GM23338 (cell line): ENCODE measurements around the gene PAN2. TPM values are rescaled to one million over a fixed set of nuclear protein-coding genes. Genes with fewer than 3 reads are reported as not detected.

ENCODE experiments used
- ATAC-seq: fragments of 200-7000 bp; cut with Tn5 transposase; 3 replicates; pipeline ENCODE4 v1.9.1; 2020
- DNase-seq: peaks from one replicate; pipeline ENCODE4 v3.0.0-alpha.2; 2015; ENCODE audit warnings: low spot score
- H2AFZ ChIP-seq: fragments of 200-600 bp; sonication (generic); 2 replicates; pipeline ENCODE4 v1.8.0; 2016; ENCODE audit warnings: antibody characterized with exemption, mild to moderate bottlenecking, moderate library complexity
- H3F3A ChIP-seq: fragments of 200-600 bp; sonication (generic); replicated peaks from 2 replicates; pipeline ENCODE4 v1.8.0; 2017; ENCODE audit warnings: antibody characterized with exemption, mixed run types, low read depth
- H3K27ac ChIP-seq: fragments of 200-600 bp; sonication (generic); 2 replicates; pipeline ENCODE4 v1.6.1; 2016; ENCODE audit warnings: low read depth
- H3K27me3 ChIP-seq: fragments of 200-600 bp; sonication (generic); 2 replicates; pipeline ENCODE4 v1.8.0; 2016; ENCODE audit warnings: mild to moderate bottlenecking, mixed run types, moderate library complexity; ENCODE audit not compliant: insufficient read depth
- H3K36me3 ChIP-seq: fragments of 200-600 bp; sonication (generic); 2 replicates; pipeline ENCODE4 v1.8.0; 2016; ENCODE audit warnings: mild to moderate bottlenecking; ENCODE audit not compliant: insufficient read depth
- H3K4me1 ChIP-seq: fragments of 200-600 bp; sonication (generic); 2 replicates; pipeline ENCODE4 v1.8.0; 2016; ENCODE audit warnings: mild to moderate bottlenecking, moderate library complexity; ENCODE audit not compliant: insufficient read depth
- H3K4me2 ChIP-seq: fragments of 200-600 bp; sonication (generic); 2 replicates; pipeline ENCODE4 v1.7.1; 2017; ENCODE audit warnings: mixed run types
- H3K4me3 ChIP-seq: fragments of 200-600 bp; sonication (generic); 2 replicates; pipeline ENCODE4 v1.6.1; 2016; ENCODE audit warnings: mixed run types
- H3K79me2 ChIP-seq: fragments of 200-600 bp; sonication (generic); replicated peaks from 2 replicates; pipeline ENCODE4 v1.8.0; 2017; ENCODE audit warnings: mild to moderate bottlenecking; ENCODE audit not compliant: insufficient read depth
- H3K9me2 ChIP-seq: fragments of 200-600 bp; sonication (generic); 2 replicates; pipeline ENCODE4 v1.8.0; 2017; ENCODE audit not compliant: insufficient read depth
- H4K20me1 ChIP-seq: fragments of 200-600 bp; sonication (generic); replicated peaks from 2 replicates; pipeline ENCODE4 v1.8.0; 2017; ENCODE audit warnings: mild to moderate bottlenecking; ENCODE audit not compliant: insufficient read depth
- H3K27ac Mint-ChIP-seq: 2 replicates; pipeline ENCODE4 v1.8.0; 2020; ENCODE audit warnings: inconsistent platforms, mild to moderate bottlenecking, moderate library complexity, mixed read lengths
- H3K27me3 Mint-ChIP-seq: 3 replicates; pipeline ENCODE4 v1.8.0; 2022; ENCODE audit warnings: low read depth, mild to moderate bottlenecking, moderate library complexity, mixed read lengths, inconsistent platforms; ENCODE audit not compliant: insufficient read depth, poor library complexity
- H3K36me3 Mint-ChIP-seq: 3 replicates; pipeline ENCODE4 v1.8.0; 2021; ENCODE audit warnings: low read depth, mild to moderate bottlenecking, inconsistent platforms, moderate library complexity, mixed read lengths
- H3K4me1 Mint-ChIP-seq: 3 replicates; pipeline ENCODE4 v1.8.0; 2020; ENCODE audit warnings: mild to moderate bottlenecking, inconsistent platforms, mixed read lengths
- H3K4me3 Mint-ChIP-seq: 3 replicates; pipeline ENCODE4 v1.8.0; 2021; ENCODE audit warnings: moderate library complexity, mild to moderate bottlenecking, inconsistent platforms, mixed read lengths
- H3K9me3 Mint-ChIP-seq: 3 replicates; pipeline ENCODE4 v1.8.0; 2020; ENCODE audit warnings: moderate library complexity, mild to moderate bottlenecking, inconsistent platforms, mixed read lengths
- CREB1 ChIP-seq: fragments of 250-450 bp; sonication (Bioruptor Pico); IDR thresholded peaks from 2 replicates; pipeline ENCODE4 v1.5.0; 2020; ENCODE audit warnings: low read depth, mild to moderate bottlenecking, moderate library complexity
- CTCF ChIP-seq, 2 experiments: fragments of 200-600 bp in 1 of 2; sonication (generic) in 1 of 2; conservative IDR thresholded peaks; 2 replicates each; pipeline versions ENCODE4 v1.5.1 to v1.6.1; 2016 to 2017; ENCODE audit warnings: antibody characterized with exemption in 2 of 2, low read depth in 2 of 2, mild to moderate bottlenecking in 2 of 2, moderate library complexity in 1 of 2
- ETS1 ChIP-seq: IDR thresholded peaks from 2 replicates; pipeline ENCODE4 v1.6.1; 2016; ENCODE audit warnings: antibody characterized with exemption
- EZH2 ChIP-seq: fragments of 200-600 bp; sonication (generic); IDR thresholded peaks from one replicate; pipeline ENCODE4 v1.8.0; 2017; ENCODE audit warnings: antibody characterized with exemption, mild to moderate bottlenecking, low read depth; ENCODE audit not compliant: unreplicated experiment
- EZH2phosphoT487 ChIP-seq: fragments of 200-600 bp; sonication (generic); IDR thresholded peaks from one replicate; pipeline ENCODE4 v1.8.1; 2018; ENCODE audit warnings: antibody characterized with exemption; ENCODE audit not compliant: unreplicated experiment
- JUNB ChIP-seq: IDR thresholded peaks from one replicate; pipeline ENCODE4 v1.6.1; 2016; ENCODE audit warnings: antibody characterized with exemption; ENCODE audit not compliant: unreplicated experiment
- NANOG ChIP-seq: IDR thresholded peaks from 2 replicates; pipeline ENCODE4 v1.6.1; 2016; ENCODE audit warnings: antibody characterized with exemption, borderline replicate concordance
- POLR2AphosphoS5 ChIP-seq: IDR thresholded peaks from 2 replicates; pipeline ENCODE4 v1.6.1; 2016; ENCODE audit warnings: antibody characterized with exemption, low read depth
- STAT1 ChIP-seq: IDR thresholded peaks from one replicate; pipeline ENCODE4 v1.6.1; 2016; ENCODE audit warnings: antibody characterized with exemption; ENCODE audit not compliant: unreplicated experiment
- ZNF114 ChIP-seq: fragments of 250-450 bp; sonication (Bioruptor Pico); IDR thresholded peaks from 2 replicates; pipeline ENCODE4 v1.5.0; 2020; ENCODE audit warnings: mild to moderate bottlenecking, moderate library complexity
- ZNF331 ChIP-seq: fragments of 250-450 bp; sonication (Bioruptor Pico); IDR thresholded peaks from 2 replicates; pipeline ENCODE4 v1.5.0; 2020; ENCODE audit warnings: low read depth, mild to moderate bottlenecking, moderate library complexity
- polyA plus RNA-seq: library from polyadenylated mRNA; unstranded; fragments of >200 nt; fragmentation: Nextera tagmentation; extraction: Ambion mirVana; gene quantifications from 2 replicates; pipeline ENCODE4 v1.2.1, GENCODE V29; 2016
- total RNA-seq: library from RNA; depleted of rRNA; stranded (reverse); fragments of >200 nt; shearing (Covaris generic); gene quantifications from 2 replicates; pipeline ENCODE4 v1.2.3, GENCODE V29; 2014
- TF ChIP-seq, protein P1 (sequence below): fragments of 250-450 bp; sonication (Bioruptor Pico); IDR thresholded peaks from 2 replicates; pipeline ENCODE4 v1.5.0; 2020; ENCODE audit warnings: mild to moderate bottlenecking, moderate library complexity

The PAN2 gene
- total and polyA plus RNA-seq, 2 experiments from 2014 or later: 11.5 to 27.2 TPM

DNA sequence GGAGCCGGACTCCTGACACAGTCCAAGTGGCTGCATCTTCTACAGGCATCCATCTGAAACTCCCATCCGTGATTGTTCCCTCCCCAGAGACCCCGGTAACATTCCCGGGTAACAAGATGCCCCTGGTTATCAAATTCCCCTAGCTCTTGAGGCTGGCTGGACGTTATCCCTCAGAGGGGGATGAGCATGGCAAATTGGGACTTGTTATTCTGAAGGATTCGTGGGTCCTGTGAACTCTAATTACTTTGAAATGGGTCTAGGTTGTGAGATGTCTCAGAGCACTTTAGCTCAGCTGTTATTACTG, 642 bp upstream of the PAN2 start (continued):
- TF ChIP-seq, protein P1, sequence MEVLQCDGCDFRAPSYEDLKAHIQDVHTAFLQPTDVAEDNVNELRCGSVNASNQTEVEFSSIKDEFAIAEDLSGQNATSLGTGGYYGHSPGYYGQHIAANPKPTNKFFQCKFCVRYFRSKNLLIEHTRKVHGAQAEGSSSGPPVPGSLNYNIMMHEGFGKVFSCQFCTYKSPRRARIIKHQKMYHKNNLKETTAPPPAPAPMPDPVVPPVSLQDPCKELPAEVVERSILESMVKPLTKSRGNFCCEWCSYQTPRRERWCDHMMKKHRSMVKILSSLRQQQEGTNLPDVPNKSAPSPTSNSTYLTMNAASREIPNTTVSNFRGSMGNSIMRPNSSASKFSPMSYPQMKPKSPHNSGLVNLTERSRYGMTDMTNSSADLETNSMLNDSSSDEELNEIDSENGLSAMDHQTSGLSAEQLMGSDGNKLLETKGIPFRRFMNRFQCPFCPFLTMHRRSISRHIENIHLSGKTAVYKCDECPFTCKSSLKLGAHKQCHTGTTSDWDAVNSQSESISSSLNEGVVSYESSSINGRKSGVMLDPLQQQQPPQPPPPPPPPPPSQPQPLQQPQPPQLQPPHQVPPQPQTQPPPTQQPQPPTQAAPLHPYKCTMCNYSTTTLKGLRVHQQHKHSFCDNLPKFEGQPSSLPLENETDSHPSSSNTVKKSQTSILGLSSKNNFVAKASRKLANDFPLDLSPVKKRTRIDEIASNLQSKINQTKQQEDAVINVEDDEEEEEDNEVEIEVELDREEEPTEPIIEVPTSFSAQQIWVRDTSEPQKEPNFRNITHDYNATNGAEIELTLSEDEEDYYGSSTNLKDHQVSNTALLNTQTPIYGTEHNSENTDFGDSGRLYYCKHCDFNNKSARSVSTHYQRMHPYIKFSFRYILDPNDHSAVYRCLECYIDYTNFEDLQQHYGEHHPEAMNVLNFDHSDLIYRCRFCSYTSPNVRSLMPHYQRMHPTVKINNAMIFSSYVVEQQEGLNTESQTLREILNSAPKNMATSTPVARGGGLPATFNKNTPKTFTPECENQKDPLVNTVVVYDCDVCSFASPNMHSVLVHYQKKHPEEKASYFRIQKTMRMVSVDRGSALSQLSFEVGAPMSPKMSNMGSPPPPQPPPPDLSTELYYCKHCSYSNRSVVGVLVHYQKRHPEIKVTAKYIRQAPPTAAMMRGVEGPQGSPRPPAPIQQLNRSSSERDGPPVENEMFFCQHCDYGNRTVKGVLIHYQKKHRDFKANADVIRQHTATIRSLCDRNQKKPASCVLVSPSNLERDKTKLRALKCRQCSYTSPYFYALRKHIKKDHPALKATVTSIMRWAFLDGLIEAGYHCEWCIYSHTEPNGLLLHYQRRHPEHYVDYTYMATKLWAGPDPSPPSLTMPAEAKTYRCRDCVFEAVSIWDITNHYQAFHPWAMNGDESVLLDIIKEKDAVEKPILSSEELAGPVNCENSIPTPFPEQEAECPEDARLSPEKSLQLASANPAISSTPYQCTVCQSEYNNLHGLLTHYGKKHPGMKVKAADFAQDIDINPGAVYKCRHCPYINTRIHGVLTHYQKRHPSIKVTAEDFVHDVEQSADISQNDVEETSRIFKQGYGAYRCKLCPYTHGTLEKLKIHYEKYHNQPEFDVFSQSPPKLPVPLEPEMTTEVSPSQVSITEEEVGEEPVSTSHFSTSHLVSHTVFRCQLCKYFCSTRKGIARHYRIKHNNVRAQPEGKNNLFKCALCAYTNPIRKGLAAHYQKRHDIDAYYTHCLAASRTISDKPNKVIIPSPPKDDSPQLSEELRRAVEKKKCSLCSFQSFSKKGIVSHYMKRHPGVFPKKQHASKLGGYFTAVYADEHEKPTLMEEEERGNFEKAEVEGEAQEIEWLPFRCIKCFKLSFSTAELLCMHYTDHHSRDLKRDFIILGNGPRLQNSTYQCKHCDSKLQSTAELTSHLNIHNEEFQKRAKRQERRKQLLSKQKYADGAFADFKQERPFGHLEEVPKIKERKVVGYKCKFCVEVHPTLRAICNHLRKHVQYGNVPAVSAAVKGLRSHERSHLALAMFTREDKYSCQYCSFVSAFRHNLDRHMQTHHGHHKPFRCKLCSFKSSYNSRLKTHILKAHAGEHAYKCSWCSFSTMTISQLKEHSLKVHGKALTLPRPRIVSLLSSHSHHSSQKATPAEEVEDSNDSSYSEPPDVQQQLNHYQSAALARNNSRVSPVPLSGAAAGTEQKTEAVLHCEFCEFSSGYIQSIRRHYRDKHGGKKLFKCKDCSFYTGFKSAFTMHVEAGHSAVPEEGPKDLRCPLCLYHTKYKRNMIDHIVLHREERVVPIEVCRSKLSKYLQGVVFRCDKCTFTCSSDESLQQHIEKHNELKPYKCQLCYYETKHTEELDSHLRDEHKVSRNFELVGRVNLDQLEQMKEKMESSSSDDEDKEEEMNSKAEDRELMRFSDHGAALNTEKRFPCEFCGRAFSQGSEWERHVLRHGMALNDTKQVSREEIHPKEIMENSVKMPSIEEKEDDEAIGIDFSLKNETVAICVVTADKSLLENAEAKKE (CRISPR knock-in tag): no peak
- TF ChIP-seq CTCF (conservative IDR thresholded peaks at IDR 0.05; ENCODE audit: low read depth in 2 of 2): no peak
- TF ChIP-seq STAT1: no peak
- no peak for TF ChIP-seq JUNB

DNA sequence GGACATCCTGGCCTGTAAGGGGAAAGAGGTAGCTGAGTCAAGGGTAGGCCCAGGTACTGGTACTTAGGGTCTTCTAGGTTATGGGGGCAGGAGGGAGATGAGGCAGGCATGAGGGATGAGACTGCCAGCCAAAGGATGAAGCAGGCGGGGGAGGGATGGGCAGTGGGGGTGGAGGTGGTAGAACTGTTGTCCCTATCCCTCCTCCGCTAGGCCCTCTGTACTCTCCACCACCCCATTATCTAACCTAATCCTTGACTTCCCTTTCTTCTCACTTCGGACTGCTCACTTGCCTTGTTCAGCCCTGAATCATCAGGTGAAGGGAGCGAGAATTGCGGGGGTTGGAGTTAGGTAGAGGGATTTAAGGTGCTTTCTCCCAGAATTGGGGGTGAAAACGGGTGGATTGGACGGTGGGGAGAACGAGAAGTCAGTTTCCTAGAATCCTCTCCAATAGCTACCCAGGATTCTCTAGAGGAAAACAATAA, 562 bp downstream of the PAN2 start:
- no peaks in the 10 kb centered on the region for H3K27me3 ChIP-seq
- peaks cover 8% of the 10 kb centered on the region for H3K9me2 ChIP-seq
- peaks cover 28% of the 10 kb centered on the region for H3K4me1 Mint-ChIP-seq
- H4K20me1 ChIP-seq: no peaks in the 10 kb centered on the region
- H3K9me3 Mint-ChIP-seq: no peaks in the 10 kb centered on the region
- no peaks in the 10 kb centered on the region for H3K36me3 ChIP-seq
- peak overlapping the region; percentile 98 for H3K27ac ChIP-seq
- peaks cover 22% of the 10 kb centered on the region for H3K4me1 ChIP-seq
- H3K4me2 ChIP-seq: peak overlapping the region; percentile 81
- no peaks in the 10 kb centered on the region for H3K36me3 Mint-ChIP-seq
- peak overlapping the region; percentile 99 for H3K27ac Mint-ChIP-seq
- peak overlapping the region; percentile 58 for H3K4me3 ChIP-seq
- peak overlapping the region; percentile 91 for H3K4me3 Mint-ChIP-seq
- no peak overlapping the region for H2AFZ ChIP-seq
- DNase-seq (no peak), ATAC-seq (peak; percentile 29)
- peaks cover 11% of the 10 kb centered on the region; the same call in 1 of the 2 replicates for H3F3A ChIP-seq
- H3K79me2 ChIP-seq: peaks cover 5% of the 10 kb centered on the region; the same call in 1 of the 2 replicates
- peaks cover 11% of the 10 kb centered on the region for H3K27me3 Mint-ChIP-seq
- TF ChIP-seq ETS1 (no peak), POLR2AphosphoS5 (no peak), JUNB (no peak), EZH2phosphoT487 (no peak), ZNF114 (CRISPR knock-in tag) (no peak), STAT1 (no peak), CREB1 (CRISPR knock-in tag) (no peak), CTCF (conservative IDR thresholded peaks at IDR 0.05; ENCODE audit: low read depth in 2 of 2) (no peak), EZH2 (no peak), ZNF331 (CRISPR knock-in tag) (no peak), NANOG (no peak)
